Sigmoid colon (tissue), 7 donors: Measurements from ENCODE around the gene CYP46A1. TPM values are rescaled to one million over a fixed set of nuclear protein-coding genes. Genes with fewer than 3 reads are reported as not detected.

Experiments
- DNase-seq: peaks from one replicate; pipeline ENCODE4 v3.0.0-alpha.2; 2019
- H3K27ac ChIP-seq, 4 donors: fragments of 200-600 bp; sonication (generic); one replicate each; pipeline ENCODE4 v1.5.1; 2016 to 2019; ENCODE audit warnings: mild to moderate bottlenecking in 1 of 4
- H3K27me3 ChIP-seq, 3 donors: fragments of 200-600 bp; sonication (generic); one replicate each; pipeline ENCODE4 v1.5.1; 2019; ENCODE audit warnings: mild to moderate bottlenecking in 1 of 3
- H3K36me3 ChIP-seq, 4 donors: fragments of 200-600 bp; sonication (generic); one replicate each; pipeline ENCODE4 v1.5.1; 2016 to 2019
- H3K4me1 ChIP-seq, 4 donors: fragments of 200-600 bp; sonication (generic); one replicate each; pipeline ENCODE4 v1.5.1; 2017 to 2019
- H3K4me3 ChIP-seq, 4 donors: fragments of 200-600 bp; sonication (generic); one replicate each; pipeline ENCODE4 v1.5.1; 2017 to 2019; ENCODE audit warnings: mild to moderate bottlenecking in 2 of 4, moderate library complexity in 1 of 4
- H3K9me3 ChIP-seq, 4 donors: fragments of 200-600 bp in 3 of 4; sonication (generic) in 3 of 4; one replicate each; pipeline versions ENCODE4 v1.5.1 to v1.6.1; 2013 to 2019
- EP300 ChIP-seq, 4 donors: sonication (generic); formaldehyde crosslinking; IDR thresholded peaks; one replicate each; pipeline ENCODE4 v1.6.1; 2017; ENCODE audit warnings: antibody characterized with exemption in 4 of 4
- POLR2A ChIP-seq, 2 donors: fragments of 450-650 bp; IDR thresholded peaks; one replicate each; pipeline ENCODE4 v1.6.1; 2016; ENCODE audit warnings: antibody characterized with exemption in 2 of 2, mild to moderate bottlenecking in 2 of 2, moderate library complexity in 2 of 2
- POLR2AphosphoS5 ChIP-seq, 4 donors: sonication (generic); formaldehyde crosslinking; IDR thresholded peaks; one replicate each; pipeline ENCODE4 v1.6.1; 2017; ENCODE audit warnings: antibody characterized with exemption in 4 of 4
- WGBS, 2 donors: extraction: QIAGEN DNeasy Blood & Tissue Kit; methylation state at CpG; one replicate each; pipeline ENCODE4 v1.1.7; 2013; 5-methylcytosine and 5-hydroxymethylcytosine counted together
- intact Hi-C: fragments of 100-400 bp; cut with DNase I; formaldehyde crosslinking; loops from one replicate; pipeline ENCODE4 v1.15.1; 2023
- polyA plus RNA-seq, 3 donors: library from polyadenylated mRNA; stranded (reverse); fragments of 200-250 nt; gene quantifications; one replicate each; pipeline ENCODE4 v1.2.3, GENCODE V29; 2013
- total RNA-seq, 4 donors: library from RNA; depleted of rRNA; stranded (reverse); fragments of >200 nt; gene quantifications; one replicate each; pipeline ENCODE4 v1.1.0, GENCODE V29; 2016
- TF ChIP-seq, protein P1 (sequence below), 4 experiments: fragments of 450-650 bp in 3 of 4; fragments of 200-600 bp in 1 of 4; IDR thresholded peaks; one replicate each; pipeline ENCODE4 v1.5.1; 2016 to 2019; ENCODE audit warnings: antibody characterized with exemption in 4 of 4, mild to moderate bottlenecking in 3 of 4, moderate library complexity in 2 of 4
- donor health status: healthy with polysubstance abuse.
- donor health status: Bipolar disorder and iron deficiency.
- donor health status: healthy.

CYP46A1 gene
- total and polyA plus RNA-seq, 7 donors, result under 0.01 to 2.0 (median 0.84) TPM; not detected in 1

DNA sequence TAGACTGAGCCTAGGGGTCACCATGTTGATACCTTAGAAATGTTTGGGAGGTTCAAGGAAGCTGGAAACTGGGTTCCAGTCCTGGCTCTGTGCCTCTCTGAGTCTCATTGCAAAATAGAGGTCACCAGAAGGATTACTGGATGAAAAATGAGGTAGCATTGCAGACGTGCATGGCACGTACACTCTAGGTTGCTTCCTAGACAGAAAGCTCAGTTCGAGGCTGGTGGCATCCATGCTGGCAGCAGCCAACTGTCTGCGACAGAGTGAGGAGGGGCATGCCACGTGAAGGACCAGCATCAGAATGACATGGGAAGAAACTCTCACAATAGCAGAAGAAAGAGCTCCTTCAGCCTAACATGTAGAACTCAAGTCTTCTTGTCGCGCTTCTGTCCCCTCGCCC lies 4.6 kb upstream of the CYP46A1 start:
- Histone ChIP-seq H3K27me3 (peaks cover 0 to 7% (median 0%) of the 10 kb centered on the region in 3 donors), H3K36me3 (no peaks in the 10 kb centered on the region), H3K4me1 (peaks cover 0 to 17% (median 11%) of the 10 kb centered on the region in 4 donors), H3K9me3 (peaks cover 0 to 8% (median 3%) of the 10 kb centered on the region in 4 donors), H3K4me3 (no peak overlapping the region), H3K27ac (no peak overlapping the region)
- intact Hi-C loops, result no loop called here
- no peak for TF ChIP-seq POLR2A (IDR thresholded peaks at IDR 0.05)
- TF ChIP-seq POLR2AphosphoS5 (IDR thresholded peaks at IDR 0.05), result no peak
- no peak for TF ChIP-seq EP300 (IDR thresholded peaks at IDR 0.05)
- TF ChIP-seq, protein P1, sequence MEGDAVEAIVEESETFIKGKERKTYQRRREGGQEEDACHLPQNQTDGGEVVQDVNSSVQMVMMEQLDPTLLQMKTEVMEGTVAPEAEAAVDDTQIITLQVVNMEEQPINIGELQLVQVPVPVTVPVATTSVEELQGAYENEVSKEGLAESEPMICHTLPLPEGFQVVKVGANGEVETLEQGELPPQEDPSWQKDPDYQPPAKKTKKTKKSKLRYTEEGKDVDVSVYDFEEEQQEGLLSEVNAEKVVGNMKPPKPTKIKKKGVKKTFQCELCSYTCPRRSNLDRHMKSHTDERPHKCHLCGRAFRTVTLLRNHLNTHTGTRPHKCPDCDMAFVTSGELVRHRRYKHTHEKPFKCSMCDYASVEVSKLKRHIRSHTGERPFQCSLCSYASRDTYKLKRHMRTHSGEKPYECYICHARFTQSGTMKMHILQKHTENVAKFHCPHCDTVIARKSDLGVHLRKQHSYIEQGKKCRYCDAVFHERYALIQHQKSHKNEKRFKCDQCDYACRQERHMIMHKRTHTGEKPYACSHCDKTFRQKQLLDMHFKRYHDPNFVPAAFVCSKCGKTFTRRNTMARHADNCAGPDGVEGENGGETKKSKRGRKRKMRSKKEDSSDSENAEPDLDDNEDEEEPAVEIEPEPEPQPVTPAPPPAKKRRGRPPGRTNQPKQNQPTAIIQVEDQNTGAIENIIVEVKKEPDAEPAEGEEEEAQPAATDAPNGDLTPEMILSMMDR (IDR thresholded peaks at IDR 0.05), result no peak
- peak; percentile 10 for DNase-seq
- WGBS, 2 donors, result 82 to 88% methylated on average over 8 of the region's 8 CpGs

GRCh38 chr14:99679996-99680395 lies 4.1 kb upstream of the CYP46A1 start:
- Histone ChIP-seq H3K4me1 (peaks cover 0 to 20% (median 14%) of the 10 kb centered on the region in 4 donors), H3K27me3 (peaks cover 0 to 7% (median 0%) of the 10 kb centered on the region in 3 donors), H3K9me3 (peaks cover 0 to 8% (median 3%) of the 10 kb centered on the region in 4 donors), H3K27ac (no peak overlapping the region), H3K36me3 (no peaks in the 10 kb centered on the region), H3K4me3 (no peak overlapping the region)
- 57 to 73% methylated on average over 5 of the region's 5 CpGs for WGBS, 2 donors
- intact Hi-C loops, result loop anchor here (5.0 kb wide), 2 partner anchors 112 to 132 kb away; partner anchors contain the start of gene EML1
- DNase-seq, result peak; percentile 39
- TF ChIP-seq POLR2A (IDR thresholded peaks at IDR 0.05) (no peak), EP300 (IDR thresholded peaks at IDR 0.05) (no peak), POLR2AphosphoS5 (IDR thresholded peaks at IDR 0.05) (no peak)
- TF ChIP-seq, protein P1 (IDR thresholded peaks at IDR 0.05), result no peak

DNA sequence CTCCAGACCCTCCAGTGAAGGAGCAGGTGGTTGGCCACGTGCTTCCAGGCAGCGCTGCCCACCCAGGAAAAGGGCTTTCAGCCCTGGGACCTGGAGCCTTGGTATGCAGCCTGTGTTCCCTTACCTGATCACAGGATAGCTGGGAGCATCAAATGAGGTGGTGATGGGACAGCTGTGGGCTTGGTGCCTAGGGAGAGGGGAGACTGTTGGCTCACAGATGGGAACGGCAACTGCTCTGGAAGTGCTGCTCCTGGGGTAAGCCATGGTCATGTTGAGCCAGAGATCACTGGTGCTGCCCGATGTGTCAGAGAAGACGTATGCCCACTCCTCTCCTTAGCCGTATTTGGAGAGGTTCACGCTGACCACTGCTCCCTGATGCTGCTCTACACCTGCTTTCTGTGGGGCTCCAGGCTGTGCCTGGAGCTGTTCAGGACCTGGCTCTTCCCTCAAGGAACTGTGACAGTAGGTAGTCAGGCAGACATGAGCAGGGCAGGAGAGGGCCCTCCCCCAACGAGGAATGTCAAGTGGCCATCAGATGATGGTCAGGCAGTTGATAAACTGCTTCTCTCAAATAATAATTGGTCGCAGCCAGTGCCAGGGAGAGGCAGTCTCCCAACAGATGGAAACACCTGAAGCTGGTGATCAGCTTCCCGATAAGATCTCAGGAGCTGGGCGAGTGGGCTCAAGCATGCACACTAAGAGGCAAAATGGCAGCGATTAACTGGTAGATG lies 2.8 kb upstream of the CYP46A1 start:
- Histone ChIP-seq H3K4me1 (peaks cover 0 to 20% (median 14%) of the 10 kb centered on the region in 4 donors), H3K36me3 (no peaks in the 10 kb centered on the region), H3K27ac (no peak overlapping the region), H3K9me3 (peaks cover 0 to 8% (median 3%) of the 10 kb centered on the region in 4 donors), H3K4me3 (no peak overlapping the region), H3K27me3 (peaks cover 0 to 7% (median 0%) of the 10 kb centered on the region in 3 donors)
- 72 to 85% methylated on average over 12 of the region's 12 CpGs for WGBS, 2 donors
- intact Hi-C loops, result loop anchor here (5.0 kb wide), 2 partner anchors 111 to 131 kb away; partner anchors contain the start of gene EML1
- DNase-seq, result peak; percentile 55
- TF ChIP-seq POLR2A (IDR thresholded peaks at IDR 0.05), result no peak
- TF ChIP-seq, protein P1 (IDR thresholded peaks at IDR 0.05), result no peak
- no peak for TF ChIP-seq POLR2AphosphoS5 (IDR thresholded peaks at IDR 0.05)
- TF ChIP-seq EP300 (IDR thresholded peaks at IDR 0.05), result no peak

- Histone ChIP-seq H3K4me1 (peaks cover 0 to 20% (median 14%) of the 10 kb centered on the region in 4 donors), H3K27ac (no peak overlapping the region), H3K36me3 (no peaks in the 10 kb centered on the region), H3K4me3 (no peak overlapping the region), H3K9me3 (peaks cover 0 to 8% (median 3%) of the 10 kb centered on the region in 4 donors), H3K27me3 (peaks cover 0 to 7% (median 0%) of the 10 kb centered on the region in 3 donors)
- intact Hi-C loops, result loop anchor here (2.0 to 5.0 kb wide), 4 partner anchors 49 to 203 kb away; partner anchors contain the start of gene EML1
- DNase-seq, result no peak
- TF ChIP-seq, protein P1 (IDR thresholded peaks at IDR 0.05), result no peak
- TF ChIP-seq POLR2AphosphoS5 (IDR thresholded peaks at IDR 0.05) (no peak), EP300 (IDR thresholded peaks at IDR 0.05) (no peak), POLR2A (IDR thresholded peaks at IDR 0.05) (no peak)
- WGBS, 2 donors, result 27 to 80% methylated on average over 11 of the region's 11 CpGs
These were observed 2.3 kb upstream of the CYP46A1 start for GRCh38 chr14:99681832-99682148.
